HEK293T (cell line): ENCODE results near the gene TM7SF2.

Source experiments
- CTCF ChIA-PET: fragments of 350-600 bp; formaldehyde crosslinking; extraction: SDS; loops from one replicate; lab custom pipeline; 2021; ENCODE audit warnings: antibody characterized with exemption, inconsistent platforms; lab: Yijun Ruan, JAX
- POLR2A ChIA-PET: fragments of 350-600 bp; formaldehyde crosslinking; extraction: SDS; loops from one replicate; lab custom pipeline; 2020; ENCODE audit warnings: antibody characterized with exemption, inconsistent platforms; lab: Yijun Ruan, JAX
- DNase-seq: peaks from one replicate; pipeline ENCODE4 v3.0.0; 2012; ENCODE audit warnings: mixed read lengths; ENCODE audit errors: extremely low spot score
- ARNT ChIP-seq: fragments of 450-650 bp; IDR thresholded peaks from 2 replicates; pipeline ENCODE4 v1.6.1; 2017; ENCODE audit warnings: mild to moderate bottlenecking
- BHLHE40 ChIP-seq: fragments of 450-650 bp; IDR thresholded peaks from 2 replicates; pipeline ENCODE4 v1.6.1; 2016; ENCODE audit warnings: mild to moderate bottlenecking, moderate library complexity, borderline replicate concordance
- CTBP1 ChIP-seq: fragments of 450-650 bp; IDR thresholded peaks from 2 replicates; pipeline ENCODE4 v1.6.1; 2016; ENCODE audit warnings: borderline replicate concordance
- ELF4 ChIP-seq: fragments of 450-650 bp; IDR thresholded peaks from 2 replicates; pipeline ENCODE4 v1.6.1; 2017; ENCODE audit warnings: antibody characterized with exemption
- FOXA1 ChIP-seq: fragments of 450-650 bp; IDR thresholded peaks from 2 replicates; pipeline ENCODE4 v1.6.1; 2016; ENCODE audit warnings: mild to moderate bottlenecking
- FOXK2 ChIP-seq: fragments of 450-650 bp; IDR thresholded peaks from 2 replicates; pipeline ENCODE4 v1.6.1; 2016; ENCODE audit warnings: mild to moderate bottlenecking
- FOXM1 ChIP-seq: fragments of 450-650 bp; IDR thresholded peaks from 2 replicates; pipeline ENCODE4 v1.6.1; 2017; ENCODE audit warnings: mild to moderate bottlenecking, borderline replicate concordance
- HDGF ChIP-seq: fragments of 450-650 bp; IDR thresholded peaks from 2 replicates; pipeline ENCODE4 v1.6.1; 2017; ENCODE audit warnings: antibody characterized with exemption, borderline replicate concordance
- L3MBTL2 ChIP-seq: fragments of 450-650 bp; conservative IDR thresholded peaks from 2 replicates; pipeline ENCODE4 v1.6.1; 2016; ENCODE audit warnings: mild to moderate bottlenecking
- LEF1 ChIP-seq: fragments of 450-650 bp; IDR thresholded peaks from 2 replicates; pipeline ENCODE4 v1.6.1; 2017; ENCODE audit warnings: mild to moderate bottlenecking, borderline replicate concordance
- NFRKB ChIP-seq: fragments of 450-650 bp; IDR thresholded peaks from 2 replicates; pipeline ENCODE4 v1.6.1; 2016; ENCODE audit warnings: mild to moderate bottlenecking, moderate library complexity
- PKNOX1 ChIP-seq: fragments of 450-650 bp; IDR thresholded peaks from 2 replicates; pipeline ENCODE4 v1.6.1; 2016
- SP1 ChIP-seq: fragments of 450-650 bp; IDR thresholded peaks from 2 replicates; pipeline ENCODE4 v1.6.1; 2017
- SUZ12 ChIP-seq: fragments of 450-650 bp; IDR thresholded peaks from 2 replicates; pipeline ENCODE4 v1.6.1; 2016; ENCODE audit warnings: mild to moderate bottlenecking
- TARDBP ChIP-seq: fragments of 450-650 bp; IDR thresholded peaks from 2 replicates; pipeline ENCODE4 v1.6.1; 2016
- ZNF384 ChIP-seq: fragments of 450-650 bp; IDR thresholded peaks from 2 replicates; pipeline ENCODE4 v1.6.1; 2016

Gene TM7SF2

GRCh38 chr11:65134952-65135632 is 23.4 kb downstream of the TM7SF2 start:
- POLR2A ChIA-PET = interaction anchor here (0.6 to 4.0 kb wide), 34 partner anchors 10 to 372 kb away, joined by 3 to 56 read pairs (median 4); partner anchors contain the start of genes CAPN1, CDCA5, DPF2 and FAU
- no peak for TF ChIP-seq FOXA1
- TF ChIP-seq BHLHE40 = no peak
- peak; percentile 88 for TF ChIP-seq PKNOX1
- TF ChIP-seq ELF4 = peak; percentile 27; the same call in 1 of the 2 replicates
- no peak for TF ChIP-seq SP1
- TF ChIP-seq HDGF = peak; percentile 84; the same call in 1 of the 2 replicates
- no peak for TF ChIP-seq CTBP1
- peak; percentile 73 for TF ChIP-seq L3MBTL2
- TF ChIP-seq ARNT = no peak
- CTCF ChIA-PET = interaction anchor here (0.9 to 1.0 kb wide), 3 partner anchors 22 to 287 kb away, joined by 3 to 5 read pairs (median 4); no protein-coding TSS in a partner anchor
- DNase-seq = peak; percentile 92

GRCh38 chr11:65135633-65136145 is 24.0 kb downstream of the TM7SF2 start:
- CTCF ChIA-PET = interaction anchor here (0.6 to 1.1 kb wide), 4 partner anchors 23 to 288 kb away, joined by 3 to 5 read pairs (median 4); no protein-coding TSS in a partner anchor
- POLR2A ChIA-PET = interaction anchor here (0.9 to 4.0 kb wide), 25 partner anchors 10 to 372 kb away, joined by 3 to 56 read pairs (median 4); partner anchors contain the start of genes CAPN1, CDCA5, DPF2 and FAU
- no peak for DNase-seq
- TF ChIP-seq FOXM1 (no peak), SP1 (no peak), BHLHE40 (no peak), LEF1 (no peak), ELF4 (no peak), FOXK2 (no peak), FOXA1 (no peak), ZNF384 (no peak), TARDBP (no peak), PKNOX1 (no peak), SUZ12 (no peak), CTBP1 (no peak), HDGF (no peak), L3MBTL2 (no peak), NFRKB (no peak)

GRCh38 chr11:65136515-65137096 is 24.9 kb downstream of the TM7SF2 start:
- CTCF ChIA-PET = interaction anchor here (0.6 to 1.1 kb wide), 2 partner anchors 26 to 114 kb away, joined by 3 to 4 read pairs; no protein-coding TSS in a partner anchor
- no peak for DNase-seq
- POLR2A ChIA-PET = interaction anchor here (0.5 to 4.0 kb wide), 8 partner anchors 8 to 90 kb away, joined by 3 to 56 read pairs (median 24); partner anchors contain the start of genes CAPN1, FAU, MRPL49 and TM7SF2
- TF ChIP-seq SUZ12 (no peak), ZNF384 (no peak), HDGF (no peak), TARDBP (no peak), LEF1 (no peak), SP1 (no peak), FOXA1 (no peak), L3MBTL2 (no peak), PKNOX1 (no peak), CTBP1 (no peak), FOXM1 (no peak), ARNT (no peak), ELF4 (no peak), NFRKB (no peak), BHLHE40 (no peak), FOXK2 (no peak)

- ChIA-PET POLR2A (no interaction called here), CTCF (no interaction called here)
- TF ChIP-seq FOXM1 (no peak), FOXK2 (no peak), HDGF (no peak), BHLHE40 (no peak)
- no peak for DNase-seq
Observed at GRCh38 chr11:65141896-65142494, 30.3 kb downstream of the TM7SF2 start.

GRCh38 chr11:65147352-65148075 is 35.8 kb downstream of the TM7SF2 start:
- no peak for DNase-seq
- ChIA-PET CTCF (no interaction called here), POLR2A (interaction anchor here (1.0 to 7.6 kb wide), 2 partner anchors 12 to 31 kb away, joined by 3 to 52 read pairs; partner anchors contain the start of gene SYVN1)
- TF ChIP-seq ELF4 = no peak
